ENCODE measurements around the gene PGAP6.
"Not testable (repeated sequence)": the region's sequence is repeated elsewhere in the genome, so short reads cannot be mapped to it uniquely, and the experiment has no call there.

The PGAP6 gene

GRCh38 chr16:378113-378820 is 3.5 kb downstream of the PGAP6 start:
- DNase-seq (ENCODE audit: low read depth): not testable (repeated sequence)

GRCh38 chr16:377419-377951 is 4.3 kb downstream of the PGAP6 start:
- DNase-seq (ENCODE audit: low read depth): no peak

GRCh38 chr16:376817-377418 is 4.9 kb downstream of the PGAP6 start:
- no peak for DNase-seq (ENCODE audit: low read depth)

GRCh38 chr16:375927-376816 is 5.6 kb downstream of the PGAP6 start:
- no peak for DNase-seq (ENCODE audit: low read depth)

- DNase-seq (ENCODE audit: low read depth): no peak
These were observed 6.6 kb downstream of the PGAP6 start for GRCh38 chr16:375212-375611.

- no peak for DNase-seq (ENCODE audit: low read depth)
These were observed 7.2 kb downstream of the PGAP6 start for GRCh38 chr16:374616-374926.

GRCh38 chr16:373848-374615 is 7.7 kb downstream of the PGAP6 start:
- no peak for DNase-seq (ENCODE audit: low read depth)

- DNase-seq (ENCODE audit: low read depth): no peak
These were observed 8.7 kb downstream of the PGAP6 start for GRCh38 chr16:373020-373598.

- DNase-seq (ENCODE audit: low read depth): no peak
These were observed 9.3 kb downstream of the PGAP6 start for GRCh38 chr16:372302-372983.

- no peak for DNase-seq (ENCODE audit: low read depth)
These were observed 10.1 kb downstream of the PGAP6 start for GRCh38 chr16:371515-372301.

- DNase-seq (ENCODE audit: low read depth): no peak
These were observed 10.7 kb downstream of the PGAP6 start for GRCh38 chr16:370979-371514.

GRCh38 chr16:370443-370842 is 11.3 kb downstream of the PGAP6 start, which contains the start of gene MRPL28:
TSS of gene MRPL28 (minus strand) at chr16:370538. CDS start at chr16:370218, 320 bp downstream.
- DNase-seq (ENCODE audit: low read depth): peak; percentile 94

GRCh38 chr16:369866-370436 is 11.8 kb downstream of the PGAP6 start:
- DNase-seq (ENCODE audit: low read depth): peak; percentile 34

- no peak for DNase-seq (ENCODE audit: low read depth)
These were observed 12.4 kb downstream of the PGAP6 start for GRCh38 chr16:369275-369865.

GRCh38 chr16:368388-369158 is 13.2 kb downstream of the PGAP6 start:
- DNase-seq (ENCODE audit: low read depth): no peak

- DNase-seq (ENCODE audit: low read depth): no peak
These were observed 14.4 kb downstream of the PGAP6 start for GRCh38 chr16:367333-367903.

GRCh38 chr16:366476-366875 is 15.3 kb downstream of the PGAP6 start:
- DNase-seq (ENCODE audit: low read depth): no peak

Measured in ELR (cell line).